A375 (cell line): ENCODE measurements around the gene DDIAS. TPM values are rescaled to one million over a fixed set of nuclear protein-coding genes. Genes with fewer than 3 reads are reported as not detected.

Source experiments
- total RNA-seq: library from RNA; depleted of rRNA; stranded (reverse); fragments of >200 nt; shearing (Covaris generic); gene quantifications from 2 replicates; pipeline ENCODE4 v1.2.3, GENCODE V29; 2014; rRNA removed

Gene DDIAS
- total RNA-seq = 5.3 and 6.0 TPM in 2 replicates

GRCh38 chr11:82901165-82901921, at the start of gene DDIAS:
Gene DDIAS, plus strand, starts transcription at chr11:82901736. Its CDS starts 13,003 bp downstream, at chr11:82914739.

GRCh38 chr11:82900277-82901164, 1.0 kb upstream of the DDIAS start, which contains the start of gene PRCP:
Gene PRCP, minus strand, starts transcription at chr11:82900430. Its CDS starts 28 bp downstream, at chr11:82900402.

Other genes starting within 250 kb of the DDIAS start
- gene FAM181B, start 167.9 kb upstream of the DDIAS start, total RNA-seq = 0.04 and 0.24 TPM in 2 replicates
- 16.9 and 24.8 TPM in 2 replicates for gene PRCP, start 1.3 kb upstream of the DDIAS start, total RNA-seq
- 2.3 and 3.6 TPM in 2 replicates for gene RAB30, start 170.2 kb downstream of the DDIAS start, total RNA-seq